A549 (cell line): Measurements from ENCODE around the gene NID2.

ENCODE experiments used
- CHD2 ChIP-seq: fragments of 150-350 bp; IDR thresholded peaks from 2 replicates; pipeline ENCODE4 v1.6.1; 2014; ENCODE audit warnings: low read length; ENCODE audit not compliant: partially characterized antibody
- CTCF ChIP-seq: fragments of >200 bp; sonication (Bioruptor Twin); formaldehyde crosslinking; IDR thresholded peaks from 3 replicates; pipeline ENCODE4 v1.5.1; 2016
- EHF ChIP-seq: fragments of 250-450 bp; sonication (Bioruptor Pico); IDR thresholded peaks from 2 replicates; pipeline ENCODE4 v1.5.0; 2020; ENCODE audit warnings: mild to moderate bottlenecking
- EP300 ChIP-seq, 2 experiments: fragments of >200 bp; sonication (Bioruptor Twin); formaldehyde crosslinking; IDR thresholded peaks; 2 replicates in 1 of 2; 3 replicates in 1 of 2; pipeline ENCODE4 v1.6.1; 2016 to 2017
- HDAC2 ChIP-seq: fragments of 200-600 bp; sonication (generic); IDR thresholded peaks from 2 replicates; pipeline ENCODE4 v1.6.1; 2016
- JUN ChIP-seq, 2 experiments: fragments of >200 bp; sonication (Bioruptor Twin); formaldehyde crosslinking; IDR thresholded peaks; 2 replicates in 1 of 2; 3 replicates in 1 of 2; pipeline ENCODE4 v1.6.1; 2016 to 2017
- KDM1A ChIP-seq: fragments of 200-600 bp; sonication (generic); IDR thresholded peaks from 2 replicates; pipeline ENCODE4 v1.6.1; 2016; ENCODE audit warnings: low read depth, mild to moderate bottlenecking
- NPAS2 ChIP-seq: fragments of 250-450 bp; sonication (Bioruptor Pico); IDR thresholded peaks from 2 replicates; pipeline ENCODE4 v1.8.0; 2022; ENCODE audit warnings: mild to moderate bottlenecking, moderate library complexity, borderline replicate concordance
- PBX3 ChIP-seq: IDR thresholded peaks from 2 replicates; pipeline ENCODE4 v1.6.1; 2012
- TP53 ChIP-seq: fragments of 250-450 bp; sonication (Bioruptor Pico); IDR thresholded peaks from 2 replicates; pipeline ENCODE4 v1.5.0; 2021; ENCODE audit warnings: mild to moderate bottlenecking, moderate library complexity

GRCh38 chr14:52069307-52070050 lies 620 bp upstream of the NID2 start:
- TF ChIP-seq EHF (CRISPR knock-in tag) (no peak), CTCF (no peak), NPAS2 (no peak), TP53 (CRISPR knock-in tag) (no peak), HDAC2 (no peak), PBX3 (no peak), JUN (IDR thresholded peaks at IDR 0.05) (no peak), CHD2 (no peak), KDM1A (no peak), EP300 (IDR thresholded peaks at IDR 0.05) (no peak)
